ENCODE measurements around the gene ACACB.

ACACB gene

DNA sequence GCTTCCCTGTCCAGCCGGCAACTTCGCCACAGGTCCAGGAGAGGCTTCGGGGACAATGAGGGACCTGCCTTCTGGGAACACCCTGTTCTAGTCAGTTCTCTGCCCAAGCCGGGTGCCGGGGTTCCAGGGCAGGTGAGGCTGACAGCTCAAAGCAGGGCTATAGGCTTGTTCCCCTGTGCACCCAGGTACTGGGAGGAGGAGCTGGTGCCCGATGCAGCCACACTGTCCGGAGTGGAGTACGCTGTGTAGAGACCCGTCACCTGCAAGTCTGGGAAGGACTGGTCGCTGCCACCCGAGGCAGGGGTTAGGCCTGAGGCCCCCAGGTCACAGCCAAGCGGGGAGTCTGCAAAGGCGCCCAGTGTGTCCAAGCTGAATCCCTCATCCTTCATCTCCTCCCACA lies 163.1 kb downstream of the ACACB start:
- DNase-seq (ENCODE audit: low spot score), result no peak

DNA sequence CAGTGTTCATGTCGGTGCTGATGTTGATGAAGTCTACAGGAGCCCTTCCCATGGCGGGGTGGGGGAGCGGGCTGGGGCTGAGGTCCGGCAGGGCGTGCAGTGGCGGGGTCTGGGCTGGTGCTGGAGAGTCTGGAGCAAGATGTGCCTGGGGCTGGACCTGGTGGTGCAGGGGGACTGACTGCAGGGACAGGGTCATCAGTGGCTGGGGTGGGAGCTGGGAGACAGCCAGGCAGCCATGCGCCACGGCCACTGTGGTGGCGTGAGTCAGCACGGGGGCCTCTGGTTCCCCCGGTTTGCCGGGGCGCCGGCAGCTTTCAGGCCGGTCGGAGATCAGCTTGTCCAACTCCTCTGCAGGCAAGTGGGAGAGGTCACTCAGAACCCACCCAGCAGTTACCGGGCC lies 165.1 kb downstream of the ACACB start:
- no peak for DNase-seq (ENCODE audit: low spot score)

DNA sequence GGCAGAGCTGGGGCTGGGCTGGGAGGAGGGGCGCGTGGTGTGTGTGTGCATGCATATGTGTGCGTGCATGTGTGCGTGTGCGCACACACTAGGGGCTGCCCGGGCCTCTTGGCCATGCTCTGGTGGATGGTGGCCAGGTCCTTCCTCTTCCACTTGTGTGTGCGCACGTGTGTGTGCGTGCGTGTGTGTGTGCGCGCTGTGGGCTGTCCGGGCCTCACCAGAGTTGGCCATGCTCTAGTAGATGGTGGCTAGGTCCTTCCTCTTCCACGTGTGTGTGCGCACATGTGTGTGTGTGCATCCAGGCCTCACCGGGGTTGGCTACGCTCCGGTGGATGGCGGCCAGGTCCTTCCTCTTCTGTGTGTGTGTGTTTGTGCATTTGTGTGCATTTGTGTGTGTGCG lies 168.0 kb downstream of the ACACB start:
- DNase-seq (ENCODE audit: low spot score), result no peak

DNA sequence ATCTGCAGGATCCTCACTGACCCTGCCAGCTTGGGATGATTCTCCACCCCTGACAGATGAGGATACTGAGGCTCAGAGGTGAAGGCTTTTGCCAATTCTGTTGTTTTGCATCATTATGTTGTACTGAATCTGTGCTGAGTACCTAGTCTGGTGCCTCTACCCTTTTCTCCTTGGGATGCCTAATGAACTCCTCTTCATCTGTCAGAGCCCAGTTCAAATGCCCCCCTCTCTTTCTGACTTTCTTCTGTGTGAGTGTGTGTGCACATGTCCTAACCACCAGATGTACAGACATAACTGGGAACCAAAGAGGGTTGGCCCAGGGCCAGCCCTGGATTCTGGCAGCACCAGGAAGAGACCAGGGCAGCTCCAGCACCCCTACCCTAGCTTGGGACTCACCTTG lies 169.9 kb downstream of the ACACB start:
- no peak for DNase-seq (ENCODE audit: low spot score)

DNA sequence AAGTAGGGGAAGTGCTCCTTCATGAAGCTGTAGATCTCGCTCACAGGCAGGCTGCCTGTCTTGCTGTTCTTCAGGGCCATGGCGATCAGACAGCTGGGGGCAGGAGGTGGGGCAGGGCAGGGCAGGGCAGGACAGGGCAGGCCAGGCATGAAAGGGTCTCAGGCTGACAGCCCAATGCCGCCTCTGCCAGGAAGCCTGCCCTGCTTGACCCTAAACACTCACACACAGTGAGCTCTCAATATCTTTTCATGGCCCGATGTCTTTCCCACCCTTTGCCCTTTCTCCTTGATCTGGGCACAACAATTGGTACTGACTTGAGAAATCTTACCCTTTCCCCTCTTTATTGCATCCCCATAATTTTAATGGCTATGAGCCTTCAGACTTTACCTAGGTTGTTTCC lies 170.3 kb downstream of the ACACB start:
- DNase-seq (ENCODE audit: low spot score), result no peak

- DNase-seq (ENCODE audit: low spot score), result no peak
Observed at GRCh38 chr12:109287181-109287580, 170.8 kb downstream of the ACACB start.

GRCh38 chr12:109287811-109288469 lies 171.6 kb downstream of the ACACB start:
- no peak for DNase-seq (ENCODE audit: low spot score)

GRCh38 chr12:109288571-109288970 lies 172.2 kb downstream of the ACACB start:
- no peak for DNase-seq (ENCODE audit: low spot score)

GRCh38 chr12:109289004-109289403 lies 172.6 kb downstream of the ACACB start:
- no peak for DNase-seq (ENCODE audit: low spot score)

- no peak for DNase-seq (ENCODE audit: low spot score)
Observed at GRCh38 chr12:109289551-109289950, 173.2 kb downstream of the ACACB start.

- no peak for DNase-seq (ENCODE audit: low spot score)
Observed at GRCh38 chr12:109290061-109290460, 173.7 kb downstream of the ACACB start.

DNA sequence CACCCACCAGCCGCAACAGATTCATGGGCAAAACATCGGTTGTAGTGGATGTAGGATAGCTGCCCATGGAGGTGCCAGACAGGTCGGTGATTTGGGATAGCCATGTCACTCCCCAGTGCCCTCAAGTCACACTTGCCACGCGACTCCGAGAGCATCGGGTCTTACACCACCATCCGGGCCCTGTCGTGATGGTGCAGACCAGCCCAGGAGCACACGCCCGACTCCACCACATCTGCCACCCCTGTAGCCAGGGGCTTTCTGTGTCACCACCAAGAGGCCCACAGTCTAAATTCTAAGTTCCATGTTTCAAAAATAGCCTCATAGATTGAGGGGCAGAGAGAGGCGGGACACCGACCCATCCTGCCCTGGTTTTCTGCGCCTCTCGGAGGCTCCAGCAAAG lies 174.7 kb downstream of the ACACB start:
- DNase-seq (ENCODE audit: low spot score), result no peak

- DNase-seq (ENCODE audit: low spot score), result no peak
Observed at GRCh38 chr12:109291521-109292341, 175.3 kb downstream of the ACACB start.

GRCh38 chr12:109292342-109292711 lies 175.9 kb downstream of the ACACB start:
- DNase-seq (ENCODE audit: low spot score), result no peak

- DNase-seq (ENCODE audit: low spot score), result no peak
Observed at GRCh38 chr12:109293106-109293505, 176.7 kb downstream of the ACACB start.

- DNase-seq (ENCODE audit: low spot score), result no peak
Observed at GRCh38 chr12:109294286-109294796, 178.0 kb downstream of the ACACB start.

- no peak for DNase-seq (ENCODE audit: low spot score)
Observed at GRCh38 chr12:109295764-109296425, 179.5 kb downstream of the ACACB start.

- DNase-seq (ENCODE audit: low spot score), result no peak
Observed at GRCh38 chr12:109296431-109296830, 180.0 kb downstream of the ACACB start.

GRCh38 chr12:109299849-109300248 lies 183.5 kb downstream of the ACACB start:
- DNase-seq (ENCODE audit: low spot score), result no peak

DNA sequence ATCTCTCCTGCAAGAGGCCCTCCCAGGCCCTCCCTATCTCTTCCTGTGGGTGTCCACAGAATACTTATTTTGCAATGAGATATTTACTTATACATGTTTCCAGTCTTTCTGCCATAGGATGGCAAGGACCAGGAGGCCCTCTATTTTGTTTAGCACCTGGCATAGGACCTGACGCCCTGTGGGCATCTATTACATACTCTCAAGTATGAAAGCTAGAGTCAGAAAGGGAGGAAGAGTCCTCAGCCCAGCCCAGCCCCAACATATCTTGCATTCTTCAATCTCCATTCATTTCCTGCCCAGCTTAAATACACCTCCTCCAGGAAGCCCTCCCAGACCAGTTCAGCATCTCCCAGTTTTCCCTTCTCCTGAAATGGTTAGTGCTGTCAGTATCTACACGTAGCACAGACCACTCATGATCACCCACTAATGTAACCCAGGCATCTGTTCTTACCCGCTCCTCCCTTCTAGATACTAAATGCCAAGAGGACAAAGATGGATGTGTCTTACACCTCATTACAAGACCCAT lies 185.3 kb downstream of the ACACB start:
- peak; percentile 5 for DNase-seq (ENCODE audit: low spot score)

DNA sequence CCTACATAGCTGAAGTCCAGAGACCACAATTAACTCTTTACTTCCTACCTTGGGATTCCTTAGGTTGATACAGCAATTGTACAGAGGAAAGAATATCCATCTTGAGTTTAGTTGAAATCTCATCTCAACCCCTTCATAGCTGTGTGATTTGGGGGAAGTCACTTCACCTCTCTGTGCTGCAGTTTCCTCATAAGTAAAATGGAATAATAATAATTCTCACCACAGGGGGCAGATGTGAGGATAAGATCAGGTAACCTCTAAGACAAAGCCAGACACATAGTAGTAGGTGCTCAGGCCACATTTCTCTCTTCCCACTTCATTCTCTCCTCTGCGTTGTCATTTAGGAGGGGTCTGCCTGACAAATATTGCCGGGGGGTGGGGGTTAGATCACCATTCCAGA lies 186.0 kb downstream of the ACACB start:
- peak; percentile 26 for DNase-seq (ENCODE audit: low spot score)

DNA sequence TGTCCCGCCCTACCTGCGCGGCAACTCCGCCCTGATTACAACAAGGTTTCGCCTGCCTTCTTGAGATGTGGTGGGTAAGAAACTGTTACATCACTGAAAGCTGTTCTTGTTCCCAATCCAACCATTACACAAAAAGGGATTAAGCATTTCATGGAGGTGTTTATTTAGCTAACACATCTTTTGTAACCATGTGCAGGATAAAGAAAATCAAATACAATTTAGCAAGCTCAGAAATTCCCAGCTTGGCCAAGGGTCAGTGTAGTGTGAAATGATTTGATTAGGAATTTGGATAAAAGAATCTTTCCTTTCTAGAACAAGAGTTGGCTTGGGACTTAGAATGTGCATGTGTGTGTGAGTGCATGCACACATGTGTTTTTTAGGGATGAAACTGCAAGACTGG lies 186.4 kb downstream of the ACACB start:
- DNase-seq (ENCODE audit: low spot score), result peak; percentile 3

GRCh38 chr12:109304485-109304884 lies 188.1 kb downstream of the ACACB start:
- DNase-seq (ENCODE audit: low spot score), result no peak
